Kidney (tissue), 14 donors: ENCODE measurements around the gene TBK1. TPM values are rescaled to one million over a fixed set of nuclear protein-coding genes. Genes with fewer than 3 reads are reported as not detected.

ENCODE experiments used
- DNase-seq, 5 donors: peaks; one replicate each; pipeline ENCODE4 v3.0.0-alpha.2; 2013 to 2020
- FAIRE-seq: peaks from 2 replicates; lab custom pipeline; 2012; peaks lifted over from hg19 to GRCh38; lab: Jason Lieb, UNC
- H3K27ac ChIP-seq, 2 donors: one replicate each; pipeline ENCODE4 v1.7.0; 2013; ENCODE audit warnings: low read depth in 2 of 2, low read length in 2 of 2, inconsistent platforms in 1 of 2
- H3K27me3 ChIP-seq: one replicate; pipeline ENCODE4 v1.7.1; 2013; ENCODE audit warnings: low read length, inconsistent platforms; ENCODE audit not compliant: control insufficient read depth, insufficient read depth
- H3K36me3 ChIP-seq, 3 donors: one replicate each; pipeline versions ENCODE4 v1.7.0 to v1.7.1; 2013; ENCODE audit warnings: low read length in 3 of 3, control low read depth in 1 of 3, inconsistent platforms in 1 of 3; ENCODE audit not compliant: insufficient read depth in 3 of 3, control insufficient read depth in 2 of 3
- H3K4me1 ChIP-seq, 3 donors: one replicate each; pipeline versions ENCODE4 v1.7.0 to v1.7.1; 2013; ENCODE audit warnings: low read length in 3 of 3, inconsistent platforms in 1 of 3, low read depth in 1 of 3; ENCODE audit not compliant: control insufficient read depth in 2 of 3, insufficient read depth in 2 of 3
- H3K4me3 ChIP-seq, 3 donors: one replicate each; pipeline versions ENCODE4 v1.7.0 to v1.8.1; 2013; ENCODE audit warnings: low read length in 3 of 3, control low read depth in 1 of 3, inconsistent platforms in 1 of 3
- H3K9ac ChIP-seq, 3 donors: one replicate each; pipeline versions ENCODE4 v1.7.0 to v1.7.1; 2013; ENCODE audit warnings: low read length in 3 of 3, control low read depth in 1 of 3, inconsistent platforms in 1 of 3
- H3K9me3 ChIP-seq, 3 donors: one replicate each; pipeline versions ENCODE4 v1.7.0 to v1.7.1; 2013; ENCODE audit warnings: low read length in 3 of 3, control low read depth in 1 of 3, inconsistent platforms in 1 of 3; ENCODE audit not compliant: control insufficient read depth in 2 of 3, insufficient read depth in 1 of 3
- intact Hi-C: fragments of 100-400 bp; cut with DNase I; formaldehyde crosslinking; loops from one replicate; pipeline ENCODE4 v1.11.1; 2022
- polyA plus RNA-seq: library from polyadenylated mRNA; stranded (reverse); fragments of 350-450 nt; fragmentation: Illumina TruSeq; extraction: RNeasy Lipid Tissue Mini Kit (QIAGEN cat#74804); gene quantifications from one replicate; pipeline ENCODE4 v1.2.3, GENCODE V29; 2014; ENCODE audit warnings: low read depth, low replicate concordance; ENCODE audit not compliant: insufficient read depth
- total RNA-seq: library from RNA; stranded (reverse); fragmentation: NEBNext Ultra II Directional; extraction: Animal tissue kit (Norgen Biotek cat#: 25700); gene quantifications from one replicate; pipeline ENCODE4 v1.2.1, GENCODE V29; 2021
- TF ChIP-seq, protein P1 (sequence below): IDR thresholded peaks from 3 replicates; pipeline ENCODE4 v1.5.1; 2012; ENCODE audit warnings: mild to moderate bottlenecking, moderate library complexity, borderline replicate concordance; ENCODE audit not compliant: insufficient read depth; ENCODE audit errors: extremely low read depth
- donor health status: control.
- donor health status: control.
- donor health status: control.
- donor health status: control.
- donor health status: control.
- donor health status: DM: yes; HTN: yes; CAD: no.
- donor health status: Normal renal cell carcinoma (clear cell type).

The TBK1 gene
- total and polyA plus RNA-seq, 2 donors from 2014 or later = 9.7 to 21.7 TPM

DNA sequence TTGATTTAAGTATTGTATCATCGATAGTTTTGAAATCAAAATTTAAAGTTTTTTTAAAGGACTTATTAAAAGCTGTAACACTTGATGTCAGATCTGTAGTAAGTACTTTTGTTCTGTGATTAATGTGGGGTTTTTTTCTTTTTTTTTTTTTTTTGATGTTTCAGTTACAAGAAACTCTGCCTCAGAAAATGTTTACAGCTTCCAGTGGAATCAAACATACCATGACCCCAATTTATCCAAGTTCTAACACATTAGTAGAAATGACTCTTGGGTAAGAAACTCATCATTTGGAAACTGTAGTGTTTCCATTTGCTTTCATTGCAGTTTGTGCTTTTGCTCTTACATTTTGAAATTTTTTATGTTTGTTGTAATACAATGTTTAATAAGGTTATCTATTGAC is 45.6 kb downstream of the TBK1 start:
- H3K27ac ChIP-seq = no peak overlapping the region
- no peaks in the 10 kb centered on the region for H3K4me1 ChIP-seq
- H3K9ac ChIP-seq = no peak overlapping the region
- no peak overlapping the region for H3K4me3 ChIP-seq
- TF ChIP-seq, protein P1, sequence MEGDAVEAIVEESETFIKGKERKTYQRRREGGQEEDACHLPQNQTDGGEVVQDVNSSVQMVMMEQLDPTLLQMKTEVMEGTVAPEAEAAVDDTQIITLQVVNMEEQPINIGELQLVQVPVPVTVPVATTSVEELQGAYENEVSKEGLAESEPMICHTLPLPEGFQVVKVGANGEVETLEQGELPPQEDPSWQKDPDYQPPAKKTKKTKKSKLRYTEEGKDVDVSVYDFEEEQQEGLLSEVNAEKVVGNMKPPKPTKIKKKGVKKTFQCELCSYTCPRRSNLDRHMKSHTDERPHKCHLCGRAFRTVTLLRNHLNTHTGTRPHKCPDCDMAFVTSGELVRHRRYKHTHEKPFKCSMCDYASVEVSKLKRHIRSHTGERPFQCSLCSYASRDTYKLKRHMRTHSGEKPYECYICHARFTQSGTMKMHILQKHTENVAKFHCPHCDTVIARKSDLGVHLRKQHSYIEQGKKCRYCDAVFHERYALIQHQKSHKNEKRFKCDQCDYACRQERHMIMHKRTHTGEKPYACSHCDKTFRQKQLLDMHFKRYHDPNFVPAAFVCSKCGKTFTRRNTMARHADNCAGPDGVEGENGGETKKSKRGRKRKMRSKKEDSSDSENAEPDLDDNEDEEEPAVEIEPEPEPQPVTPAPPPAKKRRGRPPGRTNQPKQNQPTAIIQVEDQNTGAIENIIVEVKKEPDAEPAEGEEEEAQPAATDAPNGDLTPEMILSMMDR = no peak
- DNase-seq (no peak), FAIRE-seq (no peak)
- H3K36me3 ChIP-seq = peaks cover 2 to 23% (median 11%) of the 10 kb centered on the region in 3 donors
- H3K9me3 ChIP-seq = no peaks in the 10 kb centered on the region
- H3K27me3 ChIP-seq = no peaks in the 10 kb centered on the region
- intact Hi-C loops = no loop called here

DNA sequence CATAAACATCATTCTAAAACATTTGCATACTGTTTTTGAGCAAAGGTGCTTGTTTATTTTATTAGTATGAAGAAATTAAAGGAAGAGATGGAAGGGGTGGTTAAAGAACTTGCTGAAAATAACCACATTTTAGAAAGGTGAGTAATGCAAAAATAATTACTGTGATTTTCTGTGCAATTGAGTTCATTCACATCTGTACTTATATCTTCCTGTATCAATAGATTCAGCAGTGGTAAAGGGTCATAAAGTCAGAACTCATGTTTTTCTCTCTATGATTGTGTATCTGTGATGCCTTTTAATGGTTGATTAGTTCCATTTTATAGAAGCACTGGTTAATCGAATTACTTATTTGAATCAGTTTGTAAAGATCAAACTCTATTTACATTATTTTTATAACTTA is 46.0 kb downstream of the TBK1 start:
- TF ChIP-seq, protein P1 = no peak
- Histone ChIP-seq H3K4me3 (no peak overlapping the region), H3K27ac (no peak overlapping the region), H3K4me1 (no peaks in the 10 kb centered on the region), H3K36me3 (peaks cover 2 to 23% (median 11%) of the 10 kb centered on the region in 3 donors), H3K9ac (no peak overlapping the region), H3K27me3 (no peaks in the 10 kb centered on the region), H3K9me3 (no peaks in the 10 kb centered on the region)
- DNase-seq (no peak), FAIRE-seq (no peak)
- intact Hi-C loops = no loop called here

DNA sequence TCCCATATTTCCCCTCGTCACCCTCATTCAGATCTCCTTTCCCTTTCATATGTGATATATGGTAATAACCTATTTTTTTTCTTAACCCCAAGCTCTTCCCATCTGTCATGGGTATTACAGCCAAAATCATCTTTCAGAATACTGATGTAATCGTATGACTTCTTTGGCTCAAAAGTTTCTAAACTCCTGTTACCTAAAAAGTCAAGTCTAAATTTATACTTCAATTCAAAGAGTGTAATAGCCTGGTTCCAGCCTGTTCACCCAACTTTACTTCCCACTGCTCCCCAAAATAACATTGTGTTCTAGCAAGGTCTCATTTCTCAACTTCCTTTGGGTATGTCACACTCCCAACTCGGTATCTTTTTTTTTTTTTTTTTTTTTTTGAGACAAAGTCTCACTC is 48.5 kb downstream of the TBK1 start:
- Histone ChIP-seq H3K36me3 (peaks cover 2 to 18% (median 7%) of the 10 kb centered on the region in 3 donors), H3K27ac (no peak overlapping the region), H3K9ac (no peak overlapping the region), H3K9me3 (no peaks in the 10 kb centered on the region), H3K4me1 (no peaks in the 10 kb centered on the region), H3K27me3 (no peaks in the 10 kb centered on the region), H3K4me3 (no peak overlapping the region)
- intact Hi-C loops = no loop called here
- no peak for FAIRE-seq
- TF ChIP-seq, protein P1 = no peak
- no peak for DNase-seq

DNA sequence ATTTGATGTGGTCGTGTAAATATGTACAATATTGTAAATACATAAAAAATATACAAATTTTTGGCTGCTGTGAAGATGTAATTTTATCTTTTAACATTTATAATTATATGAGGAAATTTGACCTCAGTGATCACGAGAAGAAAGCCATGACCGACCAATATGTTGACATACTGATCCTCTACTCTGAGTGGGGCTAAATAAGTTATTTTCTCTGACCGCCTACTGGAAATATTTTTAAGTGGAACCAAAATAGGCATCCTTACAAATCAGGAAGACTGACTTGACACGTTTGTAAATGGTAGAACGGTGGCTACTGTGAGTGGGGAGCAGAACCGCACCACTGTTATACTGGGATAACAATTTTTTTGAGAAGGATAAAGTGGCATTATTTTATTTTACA is 49.6 kb downstream of the TBK1 start:
- H3K27ac ChIP-seq = no peak overlapping the region
- intact Hi-C loops = no loop called here
- H3K4me3 ChIP-seq = no peak overlapping the region
- DNase-seq (no peak), FAIRE-seq (no peak)
- H3K27me3 ChIP-seq = no peaks in the 10 kb centered on the region
- H3K4me1 ChIP-seq = no peaks in the 10 kb centered on the region
- H3K36me3 ChIP-seq = peaks cover 2 to 14% (median 4%) of the 10 kb centered on the region in 3 donors
- H3K9ac ChIP-seq = no peak overlapping the region
- no peaks in the 10 kb centered on the region for H3K9me3 ChIP-seq
- TF ChIP-seq, protein P1 = no peak
